Ramos (cell line): ENCODE measurements around the gene CENPQ.

Experiments
- in situ Hi-C: fragments of 300-500 bp; cut with MboI; formaldehyde crosslinking; loops from one replicate; pipeline ENCODE4 v1.14.3; 2022; ENCODE audit warnings: low sequenced_read_pairs; ENCODE audit not compliant: unreplicated experiment

CENPQ gene

DNA sequence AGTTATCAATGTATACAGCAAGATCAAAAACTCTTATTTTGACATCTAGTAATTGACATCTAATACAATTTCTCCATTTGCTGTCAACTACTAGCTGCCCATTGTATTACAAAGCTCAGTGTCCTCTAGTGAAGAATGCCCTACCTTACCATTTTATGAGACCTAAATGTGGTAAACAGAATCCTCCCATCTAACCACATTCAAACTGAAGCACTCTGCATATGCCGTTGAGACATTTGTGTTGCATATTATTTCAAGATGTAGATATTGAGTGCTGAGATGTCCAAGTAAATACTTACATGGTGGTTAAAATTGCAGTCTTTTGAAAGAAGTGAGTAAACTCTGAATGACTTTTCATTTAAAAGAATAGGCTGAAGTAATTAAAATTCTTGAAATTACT is 36.0 kb downstream of the CENPQ start:
- in situ Hi-C loops: no loop called here

DNA sequence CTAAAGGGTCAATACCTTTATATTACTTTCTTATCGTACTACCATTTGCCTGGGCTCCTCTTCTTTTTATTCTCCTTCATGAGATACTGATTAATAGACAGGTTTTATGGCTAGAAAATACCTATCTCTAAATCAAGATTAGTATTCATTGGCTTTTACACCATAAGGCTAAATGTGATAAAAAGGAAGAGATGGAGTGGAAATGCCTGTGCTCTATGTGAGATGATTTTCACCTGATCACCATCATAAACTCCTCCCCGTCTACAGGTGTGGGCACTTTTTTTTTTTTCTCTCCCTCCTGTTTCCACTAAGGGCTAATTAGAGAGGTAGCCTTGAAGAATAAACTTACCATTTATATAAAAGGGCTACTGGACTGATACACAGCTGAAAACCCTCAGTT is 36.5 kb downstream of the CENPQ start, which contains the start of gene GLYATL3:
Gene GLYATL3 (plus strand): TSS at position 301 of the 400 bp plus-strand sequence. CDS start 12,068 bp downstream, outside the sequence.
- in situ Hi-C loops: no loop called here

DNA sequence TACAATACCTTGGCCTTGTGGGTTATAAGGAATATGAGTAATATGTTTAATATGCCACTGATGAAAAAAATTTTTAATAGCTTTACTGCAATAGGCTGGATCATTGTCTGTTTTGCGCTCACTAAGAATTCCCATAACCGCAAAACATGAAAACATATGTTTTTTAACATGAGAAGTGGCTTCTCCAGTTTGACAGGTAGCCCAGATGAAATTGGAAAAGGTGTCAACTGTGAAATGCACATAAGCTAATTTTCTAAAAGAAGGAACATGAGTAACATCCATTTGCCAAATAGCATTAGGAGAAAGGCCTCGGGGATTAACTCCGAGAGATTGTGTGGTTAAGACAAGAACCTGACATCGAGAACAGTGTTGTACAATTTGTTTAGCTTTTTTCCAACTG is 41.5 kb downstream of the CENPQ start:
- in situ Hi-C loops: no loop called here

DNA sequence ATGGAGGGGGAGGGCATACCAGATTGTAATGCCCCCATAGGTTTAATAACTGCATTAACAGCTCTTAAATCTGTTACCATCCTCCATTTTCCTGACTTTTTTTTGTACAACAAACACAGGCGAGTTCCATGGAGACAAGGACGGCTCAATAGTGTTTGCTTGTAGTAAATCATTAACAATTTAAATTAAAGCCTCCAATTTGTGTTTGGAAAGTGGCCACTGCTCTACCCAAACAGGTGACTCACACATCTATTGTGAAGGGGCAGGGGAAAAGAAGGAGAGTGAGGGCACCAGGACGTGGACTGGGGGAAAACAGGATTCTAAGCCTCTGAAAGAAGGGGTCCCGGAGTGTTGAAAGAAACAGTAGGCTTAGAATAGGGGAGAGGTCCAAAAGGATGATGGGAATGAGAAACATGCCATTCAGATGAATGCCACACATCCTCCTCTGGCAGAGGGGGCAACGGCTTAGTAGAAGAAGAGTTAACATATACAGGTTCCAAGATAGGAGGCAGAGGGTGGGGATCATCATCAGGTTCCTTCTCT is 43.5 kb downstream of the CENPQ start:
- in situ Hi-C loops: no loop called here

DNA sequence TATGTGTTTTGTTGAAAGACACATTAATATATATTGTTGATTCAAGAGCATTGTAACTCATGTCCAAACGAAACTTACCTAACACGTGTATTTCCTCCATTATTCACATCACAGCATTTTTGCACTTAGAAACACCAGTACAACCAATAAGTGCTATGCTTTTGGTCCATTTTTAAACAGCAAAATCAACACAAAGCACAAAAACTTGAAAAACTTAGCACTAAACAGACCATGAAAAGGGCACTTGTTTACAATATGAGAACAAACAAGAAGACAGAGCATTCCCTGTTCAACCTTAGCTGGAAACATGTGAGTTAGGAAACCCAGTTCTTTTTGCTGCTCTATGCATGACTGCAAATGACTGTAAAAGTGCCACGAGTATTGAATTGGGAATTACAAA is 46.2 kb downstream of the CENPQ start:
- in situ Hi-C loops: no loop called here

DNA sequence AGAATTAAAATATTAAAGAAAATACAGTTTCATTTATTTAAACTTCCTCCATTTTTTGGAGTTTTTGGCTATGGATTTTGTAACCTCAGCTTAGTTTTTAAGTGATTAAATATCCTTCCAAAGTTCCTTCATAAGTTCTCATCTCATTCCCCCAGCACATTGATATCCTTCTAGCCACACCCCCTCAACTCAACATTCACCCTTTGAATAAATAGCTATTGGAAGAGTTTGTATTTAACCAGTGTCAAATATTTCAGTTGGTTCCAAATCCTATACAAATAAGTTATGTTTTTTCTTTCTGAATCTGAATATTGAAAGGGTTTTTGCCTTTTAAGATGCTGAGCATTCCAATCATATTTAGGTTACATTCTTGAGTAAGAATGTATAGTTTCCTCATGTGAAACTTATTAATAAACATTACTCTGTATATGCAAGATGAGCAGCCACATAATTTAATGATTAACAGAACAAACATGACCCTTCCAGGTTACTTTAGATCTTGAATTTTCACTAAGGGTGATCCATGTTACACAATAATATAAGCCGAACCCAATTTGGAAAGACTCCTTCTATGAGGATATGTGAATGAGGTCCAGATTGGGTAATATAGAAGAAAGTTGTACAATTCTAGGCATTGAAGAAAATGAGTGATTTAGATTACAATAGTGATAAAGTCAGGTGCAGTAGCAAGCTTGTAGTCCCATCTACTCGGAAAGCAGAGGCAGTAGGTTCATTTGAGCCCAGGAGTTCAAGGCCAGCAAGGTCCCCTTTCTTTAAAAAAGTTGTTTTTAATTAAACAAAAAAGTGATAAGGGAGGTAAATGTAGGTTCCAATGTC is 50.2 kb downstream of the CENPQ start:
- in situ Hi-C loops: no loop called here

DNA sequence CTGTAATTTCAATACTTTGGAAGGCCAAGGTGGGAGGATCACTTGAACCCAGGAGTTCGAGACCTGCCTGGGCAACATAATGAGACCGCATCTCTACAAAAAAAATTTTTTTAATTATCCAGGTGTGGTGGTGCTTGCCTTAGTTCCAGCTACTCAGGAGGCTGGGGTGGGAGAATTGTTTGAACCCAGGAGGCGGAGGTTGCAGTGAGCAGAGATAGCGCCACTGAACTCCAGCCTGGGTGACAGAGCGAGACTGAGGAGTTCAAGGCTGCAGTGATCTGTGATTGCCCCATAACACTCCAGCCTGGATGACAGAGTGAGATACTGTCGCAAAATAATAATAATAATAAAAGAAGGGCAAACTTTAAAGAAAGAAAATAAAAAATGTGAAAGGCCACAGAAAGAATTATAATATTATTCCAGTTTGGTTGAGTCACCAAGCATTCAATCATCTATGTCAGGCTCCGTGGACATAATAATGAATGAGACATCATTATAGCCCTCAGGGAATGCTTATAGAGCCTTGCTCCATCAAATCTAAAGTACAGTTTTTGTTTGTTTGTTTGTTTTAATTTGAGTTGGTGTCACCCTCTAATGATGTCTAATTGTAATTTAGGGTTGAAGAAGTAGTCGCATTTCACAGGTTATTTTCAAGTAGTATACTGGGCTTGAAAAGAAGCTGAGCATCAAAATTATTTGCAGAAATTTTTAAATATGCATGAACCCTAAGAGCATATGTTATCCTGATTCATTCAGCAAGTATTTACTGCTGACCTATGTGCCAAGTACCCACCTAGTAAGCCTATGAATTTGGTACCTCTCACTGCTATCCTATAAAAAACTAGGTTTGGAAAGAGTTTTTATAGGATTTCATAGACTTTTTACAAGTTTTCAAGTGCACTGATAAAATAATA is 51.7 kb downstream of the CENPQ start:
- in situ Hi-C loops: no loop called here

DNA sequence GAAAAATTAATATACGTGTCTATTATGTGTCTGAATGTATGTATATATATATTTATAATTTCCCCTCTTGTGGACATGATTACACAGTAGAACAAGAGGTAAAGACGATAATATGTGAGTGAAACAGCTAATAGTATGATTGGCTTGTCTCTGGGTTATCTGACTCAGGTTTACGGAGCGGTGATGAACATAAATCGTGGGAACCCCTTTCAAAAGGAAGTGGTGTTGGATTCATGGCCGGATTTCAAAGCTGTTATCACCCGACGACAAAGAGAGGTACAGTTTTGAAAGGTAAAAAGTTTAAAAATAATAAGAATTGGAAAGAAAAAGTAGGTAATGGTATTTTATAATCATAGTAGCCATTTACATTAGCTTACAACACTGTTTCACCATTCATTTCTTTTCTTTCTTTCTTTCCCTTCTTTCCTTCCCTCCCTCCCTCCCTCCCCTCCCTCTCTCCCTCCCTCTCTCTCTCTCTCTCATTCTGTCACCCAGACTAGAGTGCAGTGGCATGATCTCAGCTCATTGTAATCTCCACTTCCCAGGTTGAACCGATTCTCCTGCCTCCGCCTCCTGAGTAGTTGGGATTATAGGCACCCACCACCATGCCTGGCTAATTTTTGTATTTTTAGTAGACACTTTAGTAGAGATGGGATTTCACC is 52.4 kb downstream of the CENPQ start:
- in situ Hi-C loops: no loop called here

DNA sequence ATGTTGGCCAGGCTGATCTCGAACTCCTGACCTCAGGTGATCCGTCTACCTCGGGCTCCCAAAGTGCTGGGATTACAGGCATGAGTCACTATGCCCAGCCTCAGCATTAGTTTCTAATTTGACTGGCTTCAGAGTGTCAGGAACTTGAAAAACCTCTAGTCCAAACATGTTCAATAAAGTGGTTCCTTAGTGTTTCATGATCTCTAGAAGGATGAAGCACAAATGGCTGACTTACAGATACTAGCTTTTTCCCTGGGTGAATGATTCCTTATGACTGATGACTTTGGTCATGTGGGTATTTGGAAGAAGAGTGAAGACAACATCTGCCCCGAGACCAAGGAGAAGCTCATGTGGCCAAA is 53.0 kb downstream of the CENPQ start:
- in situ Hi-C loops: no loop called here

DNA sequence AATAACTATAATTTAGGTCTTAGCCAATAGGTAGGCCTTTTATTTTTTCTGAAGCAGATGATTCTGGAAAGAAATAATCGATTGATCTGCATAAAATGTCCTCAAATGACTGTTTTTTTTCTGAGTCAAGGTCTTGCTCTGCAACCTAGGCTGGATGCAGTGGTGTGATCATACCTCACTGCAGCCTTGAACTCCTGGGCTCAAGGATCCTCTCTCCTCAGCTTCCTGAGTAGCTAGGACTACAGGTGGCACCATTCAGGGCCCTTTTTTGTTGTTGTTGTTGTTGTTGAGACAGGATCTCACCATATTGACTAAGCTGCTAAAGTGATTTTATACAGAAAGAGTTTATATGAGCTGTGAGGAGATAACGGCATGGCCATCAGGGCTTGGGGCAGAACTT is 54.7 kb downstream of the CENPQ start:
- in situ Hi-C loops: no loop called here

DNA sequence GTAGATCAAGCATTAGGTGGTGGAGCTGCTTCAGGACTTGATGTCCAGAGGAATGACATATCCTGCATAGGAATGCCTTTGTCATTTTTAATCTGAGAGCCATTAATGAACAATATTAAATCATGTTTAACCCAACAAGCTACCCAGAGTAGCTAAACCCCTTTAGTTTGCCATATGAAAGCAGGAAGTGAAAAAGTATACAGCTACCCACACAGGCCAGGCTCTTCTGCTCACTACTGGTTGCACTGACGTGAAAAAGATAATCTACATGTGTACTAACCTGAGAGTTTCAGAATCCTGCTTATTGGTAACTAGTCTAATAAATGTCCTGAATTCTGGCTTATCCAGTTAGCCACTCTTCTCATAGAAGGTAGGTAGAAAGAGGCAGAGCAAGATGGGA is 56.5 kb downstream of the CENPQ start:
- in situ Hi-C loops: no loop called here

DNA sequence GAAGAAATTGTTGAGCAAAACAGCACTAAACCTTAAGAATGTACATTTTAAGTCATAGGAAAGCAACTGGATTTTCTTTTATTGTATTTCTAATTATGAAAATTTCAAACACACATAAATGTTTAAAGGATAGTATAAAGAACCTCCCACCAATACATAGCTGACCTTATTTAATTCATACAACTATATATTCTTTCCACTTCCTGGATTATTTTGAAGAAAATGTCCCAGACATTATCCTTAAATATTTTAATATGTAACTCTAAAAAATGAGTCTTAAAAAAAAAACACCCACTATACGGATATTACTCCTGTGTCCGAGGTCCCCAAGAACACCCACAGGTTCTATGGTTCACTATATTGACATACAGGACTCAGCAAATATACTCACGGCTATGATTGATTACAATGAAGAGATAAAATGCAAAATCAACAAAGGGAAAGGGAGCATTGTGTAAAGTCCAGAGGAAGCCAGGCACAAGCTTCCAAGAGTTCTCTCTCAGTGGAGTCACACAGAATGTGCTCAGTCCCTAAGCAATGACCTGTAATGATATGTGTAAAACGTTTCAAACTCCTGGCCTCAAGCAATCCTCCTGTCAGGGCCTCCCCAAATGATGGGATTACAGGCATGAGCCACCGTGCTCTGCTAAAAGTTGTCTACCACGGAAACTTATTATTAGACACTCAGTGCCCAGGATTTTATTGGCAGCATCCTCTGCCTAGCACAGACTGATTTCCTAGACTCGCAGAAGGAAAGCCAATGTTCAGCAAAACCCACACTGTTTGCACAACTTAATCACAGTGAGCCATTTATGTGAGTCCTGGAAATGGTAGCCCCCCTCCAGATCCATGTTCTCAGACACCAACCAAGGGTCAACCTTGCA is 59.8 kb downstream of the CENPQ start:
- in situ Hi-C loops: no loop called here

DNA sequence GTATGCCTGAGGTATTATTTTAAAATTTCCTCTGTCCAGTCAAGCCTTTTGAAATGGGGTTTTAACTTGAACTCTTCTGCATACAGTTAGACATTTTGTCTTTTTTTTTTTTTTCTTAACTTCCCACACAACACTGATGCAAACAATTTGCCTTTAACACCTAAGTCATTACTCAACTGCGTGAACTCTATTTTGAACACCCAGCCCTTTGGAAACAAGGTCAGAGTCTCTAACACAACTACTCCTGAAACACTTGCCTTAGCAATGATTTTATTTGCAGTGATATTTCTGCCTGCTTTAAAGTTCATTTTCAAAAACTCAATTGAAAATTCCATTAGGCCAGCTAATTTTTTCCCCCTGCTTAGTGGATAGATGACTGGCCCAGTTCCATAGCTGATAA is 60.7 kb downstream of the CENPQ start:
- in situ Hi-C loops: no loop called here

DNA sequence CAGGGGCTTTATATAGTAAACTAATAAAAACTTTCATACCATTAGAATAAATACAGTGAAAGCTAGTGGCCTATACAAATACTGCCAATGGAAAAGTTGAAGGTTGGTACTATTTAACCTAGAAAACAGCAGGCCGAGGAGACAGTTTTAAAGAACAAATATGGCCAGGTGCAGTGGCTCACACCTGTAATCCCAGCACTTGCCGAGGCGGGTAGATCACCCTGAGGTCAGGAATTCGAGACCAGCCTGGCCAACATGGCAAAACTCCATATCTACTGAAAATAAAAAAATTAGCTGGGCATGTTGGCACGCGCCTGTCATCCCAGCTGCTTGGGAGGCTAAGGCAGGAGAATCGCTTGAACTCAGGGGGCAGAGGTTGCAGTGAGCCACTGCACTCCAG is 61.4 kb downstream of the CENPQ start:
- in situ Hi-C loops: no loop called here

DNA sequence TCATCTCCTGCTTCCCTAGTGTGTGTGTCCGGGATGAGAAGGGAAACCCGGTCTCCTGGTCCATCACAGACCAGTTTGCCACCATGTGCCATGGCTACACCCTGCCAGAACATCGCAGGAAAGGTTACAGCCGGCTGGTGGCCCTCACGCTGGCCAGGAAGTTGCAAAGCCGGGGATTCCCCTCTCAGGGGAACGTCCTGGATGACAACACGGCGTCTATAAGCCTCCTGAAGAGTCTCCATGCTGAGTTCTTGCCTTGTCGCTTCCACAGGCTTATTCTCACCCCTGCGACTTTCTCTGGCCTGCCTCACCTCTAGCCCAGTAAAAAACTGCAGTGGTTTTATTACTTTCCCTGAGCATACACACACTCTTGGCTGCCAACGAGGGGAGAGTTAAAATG is 63.4 kb downstream of the CENPQ start:
- in situ Hi-C loops: loop anchor here (25.0 kb wide), 1 partner anchor 311 kb away; no protein-coding TSS in a partner anchor

DNA sequence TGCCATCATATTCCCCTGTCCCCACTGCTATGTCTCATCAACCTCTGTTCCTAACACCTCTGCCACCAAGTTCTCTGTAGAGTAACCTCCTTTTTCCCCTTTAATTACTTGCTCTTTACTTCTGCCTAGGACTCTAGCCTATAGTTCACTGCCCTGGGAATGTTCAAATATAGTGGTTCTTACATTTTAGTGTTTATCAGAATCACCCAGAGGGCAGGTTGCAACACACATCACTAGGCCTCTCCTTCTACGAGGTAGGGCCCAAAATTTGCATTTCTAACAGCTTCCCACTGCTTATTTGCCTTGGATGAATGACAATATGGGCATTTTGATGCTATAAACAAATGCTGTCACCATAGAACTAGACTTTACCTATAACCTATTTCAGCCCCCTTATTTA is 64.2 kb downstream of the CENPQ start:
- in situ Hi-C loops: loop anchor here (25.0 kb wide), 1 partner anchor 310 kb away; no protein-coding TSS in a partner anchor

DNA sequence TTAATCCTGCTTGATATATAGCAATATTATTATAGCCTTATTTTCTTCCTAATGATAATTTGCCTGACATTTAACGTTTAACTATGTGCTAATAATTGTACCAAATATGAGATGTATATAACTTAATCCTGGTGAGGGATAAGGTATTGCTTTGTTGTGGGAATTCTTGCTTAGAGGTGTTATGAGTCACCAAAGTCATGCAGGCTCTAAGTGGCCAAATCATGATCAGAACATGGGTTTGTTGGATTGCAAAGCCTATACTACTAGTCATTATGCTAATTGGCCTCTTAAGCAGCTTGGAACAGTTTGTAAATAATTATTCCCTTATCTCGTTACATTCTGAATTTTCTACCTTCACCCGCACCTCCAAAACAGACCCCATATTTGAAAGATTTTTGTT is 65.4 kb downstream of the CENPQ start:
- in situ Hi-C loops: loop anchor here (25.0 kb wide), 1 partner anchor 309 kb away; no protein-coding TSS in a partner anchor

DNA sequence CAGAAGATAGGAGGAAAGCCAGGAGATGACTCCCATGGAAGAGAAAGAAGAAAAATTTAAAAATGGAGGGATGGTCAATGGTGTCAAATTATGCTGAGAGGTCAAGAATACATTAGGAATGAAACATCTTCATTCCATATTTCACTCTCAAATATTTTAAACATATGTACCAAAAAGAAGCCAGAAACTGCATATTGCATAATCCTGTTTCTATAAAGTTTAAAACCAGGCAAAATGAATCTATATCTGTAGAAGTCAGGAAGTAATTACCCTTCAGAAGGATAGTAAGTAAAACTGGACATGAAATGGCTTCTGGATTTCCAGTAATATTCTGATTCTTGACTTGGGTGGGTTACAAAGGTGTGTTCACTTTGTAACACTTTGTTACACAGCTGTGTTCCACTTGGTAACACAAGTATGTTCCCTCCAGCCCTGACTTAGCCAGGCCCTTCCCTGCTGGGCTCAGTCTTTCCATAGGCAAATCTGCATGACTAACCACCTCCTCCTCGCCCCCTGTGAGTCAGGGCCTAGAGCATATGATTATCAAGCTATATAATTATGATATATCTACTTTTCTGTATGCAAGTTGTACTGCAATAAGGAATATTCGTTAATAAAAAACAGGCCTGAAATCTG is 67.1 kb downstream of the CENPQ start:
- in situ Hi-C loops: loop anchor here (25.0 kb wide), 1 partner anchor 307 kb away; no protein-coding TSS in a partner anchor
